Osteoblast (primary cell): ENCODE results near the gene CLDND1. TPM values are rescaled to one million over a fixed set of nuclear protein-coding genes. Genes with fewer than 3 reads are reported as not detected.

ENCODE experiments used
- DNase-seq: peaks from one replicate; pipeline ENCODE4 v3.0.0; 2011; ENCODE audit warnings: low spot score, mixed read lengths; ENCODE audit not compliant: insufficient read length; ENCODE audit errors: missing footprints
- H2AFZ ChIP-seq: 2 replicates; pipeline ENCODE4 v1.6.0; 2011; ENCODE audit warnings: mild to moderate bottlenecking, low read length
- H3K27ac ChIP-seq: 2 replicates; pipeline ENCODE4 v1.5.1; 2011; ENCODE audit warnings: mild to moderate bottlenecking, low read depth, low read length, moderate library complexity
- H3K27me3 ChIP-seq: 2 replicates; pipeline ENCODE4 v1.6.0; 2012; ENCODE audit warnings: mild to moderate bottlenecking, control low read depth, inconsistent platforms, low read length, moderate library complexity; ENCODE audit not compliant: insufficient read depth
- H3K36me3 ChIP-seq: 2 replicates; pipeline ENCODE4 v1.5.1; 2011; ENCODE audit warnings: mild to moderate bottlenecking, low read length, control low read depth, moderate library complexity; ENCODE audit not compliant: insufficient read depth
- H3K4me1 ChIP-seq: 2 replicates; pipeline ENCODE4 v1.5.1; 2011; ENCODE audit warnings: mild to moderate bottlenecking, low read length, control low read depth, moderate library complexity; ENCODE audit not compliant: insufficient read depth
- H3K4me2 ChIP-seq: 2 replicates; pipeline ENCODE4 v1.6.0; 2011; ENCODE audit warnings: mild to moderate bottlenecking, low read length; ENCODE audit not compliant: insufficient read depth
- H3K4me3 ChIP-seq: fragments of 200-600 bp; sonication (generic); 3 replicates; pipeline ENCODE4 v1.5.1; 2012; ENCODE audit warnings: mild to moderate bottlenecking, low read length, inconsistent platforms; ENCODE audit not compliant: insufficient read depth
- H3K79me2 ChIP-seq: 2 replicates; pipeline ENCODE4 v1.6.0; 2012; ENCODE audit warnings: mild to moderate bottlenecking, low read length, control low read depth, inconsistent platforms; ENCODE audit not compliant: insufficient read depth
- H3K9me3 ChIP-seq: 2 replicates; pipeline ENCODE4 v1.5.1; 2011; ENCODE audit warnings: low read depth, low read length, control low read depth
- H4K20me1 ChIP-seq: 2 replicates; pipeline ENCODE4 v1.6.0; 2012; ENCODE audit warnings: mild to moderate bottlenecking, low read length, control low read depth; ENCODE audit not compliant: insufficient read depth
- total RNA-seq: library from RNA; depleted of rRNA; stranded (reverse); fragments of >200 nt; gene quantifications from 2 replicates; pipeline ENCODE4 v1.2.3, GENCODE V29; 2012
- TF ChIP-seq, protein P1 (sequence below): IDR thresholded peaks from 2 replicates; pipeline ENCODE4 v1.5.1; 2011; ENCODE audit warnings: mild to moderate bottlenecking, low read depth, low read length, moderate library complexity; ENCODE audit errors: extremely low read depth

Gene CLDND1
- total RNA-seq, 1 donor, result 74.2 TPM

DNA sequence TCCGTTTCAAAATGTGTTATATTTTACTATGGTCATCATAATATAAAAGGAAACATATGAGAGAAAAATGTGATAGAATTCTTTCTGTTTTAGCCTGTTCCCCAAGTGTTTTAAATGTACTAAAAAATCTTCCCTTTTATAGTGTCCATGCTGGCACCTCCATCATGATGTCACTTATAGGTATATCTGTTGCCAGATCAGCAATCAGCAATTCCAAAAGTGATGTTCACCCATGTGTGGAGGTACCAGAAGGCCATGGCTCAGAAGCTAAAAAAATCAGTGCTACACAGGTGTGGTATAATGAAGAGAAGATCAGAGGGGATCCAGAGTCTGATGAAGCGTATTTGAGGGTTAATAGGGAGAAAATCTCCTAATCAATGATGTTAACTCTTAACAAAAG, 8.0 kb upstream of the CLDND1 start:
- Histone ChIP-seq H3K36me3 (no peaks in the 10 kb centered on the region), H3K4me1 (no peaks in the 10 kb centered on the region), H4K20me1 (no peaks in the 10 kb centered on the region), H3K4me2 (no peak overlapping the region), H3K9me3 (no peaks in the 10 kb centered on the region), H3K27ac (no peak overlapping the region), H3K79me2 (no peaks in the 10 kb centered on the region), H2AFZ (no peak overlapping the region), H3K4me3 (no peak overlapping the region), H3K27me3 (peaks cover 14% of the 10 kb centered on the region)
- no peak for DNase-seq
- TF ChIP-seq, protein P1, sequence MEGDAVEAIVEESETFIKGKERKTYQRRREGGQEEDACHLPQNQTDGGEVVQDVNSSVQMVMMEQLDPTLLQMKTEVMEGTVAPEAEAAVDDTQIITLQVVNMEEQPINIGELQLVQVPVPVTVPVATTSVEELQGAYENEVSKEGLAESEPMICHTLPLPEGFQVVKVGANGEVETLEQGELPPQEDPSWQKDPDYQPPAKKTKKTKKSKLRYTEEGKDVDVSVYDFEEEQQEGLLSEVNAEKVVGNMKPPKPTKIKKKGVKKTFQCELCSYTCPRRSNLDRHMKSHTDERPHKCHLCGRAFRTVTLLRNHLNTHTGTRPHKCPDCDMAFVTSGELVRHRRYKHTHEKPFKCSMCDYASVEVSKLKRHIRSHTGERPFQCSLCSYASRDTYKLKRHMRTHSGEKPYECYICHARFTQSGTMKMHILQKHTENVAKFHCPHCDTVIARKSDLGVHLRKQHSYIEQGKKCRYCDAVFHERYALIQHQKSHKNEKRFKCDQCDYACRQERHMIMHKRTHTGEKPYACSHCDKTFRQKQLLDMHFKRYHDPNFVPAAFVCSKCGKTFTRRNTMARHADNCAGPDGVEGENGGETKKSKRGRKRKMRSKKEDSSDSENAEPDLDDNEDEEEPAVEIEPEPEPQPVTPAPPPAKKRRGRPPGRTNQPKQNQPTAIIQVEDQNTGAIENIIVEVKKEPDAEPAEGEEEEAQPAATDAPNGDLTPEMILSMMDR, result no peak

DNA sequence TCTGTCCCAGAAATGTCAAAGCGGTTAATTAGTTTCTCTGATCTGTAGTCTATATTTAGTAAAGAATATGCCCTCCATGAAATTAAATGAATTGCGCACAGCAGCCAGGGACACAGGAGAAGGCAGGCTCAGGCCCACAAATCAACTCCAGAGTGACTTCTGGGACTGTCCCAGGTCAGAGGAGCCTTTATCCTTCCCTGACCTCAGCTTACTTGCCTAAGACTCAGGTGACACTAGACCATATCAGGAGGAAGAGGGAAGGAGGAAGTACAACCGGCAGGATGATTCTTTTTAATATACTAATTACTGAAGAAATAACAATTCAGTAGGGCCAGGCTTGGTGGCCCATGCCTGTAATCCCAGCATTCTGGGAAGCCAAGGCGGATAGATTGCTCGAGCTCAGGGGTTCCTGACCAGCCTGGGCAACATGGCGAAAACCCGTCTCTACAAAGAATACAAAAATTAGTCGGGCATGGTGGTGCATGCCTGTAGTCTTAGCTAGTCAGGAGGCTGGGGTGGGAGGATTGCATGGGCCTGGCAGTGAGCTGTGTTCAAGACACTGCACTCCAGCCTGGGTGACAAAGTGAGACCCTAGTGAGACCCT, 7.3 kb upstream of the CLDND1 start:
- no peaks in the 10 kb centered on the region for H3K36me3 ChIP-seq
- no peaks in the 10 kb centered on the region for H3K4me1 ChIP-seq
- H3K79me2 ChIP-seq, result no peaks in the 10 kb centered on the region
- peaks cover 14% of the 10 kb centered on the region for H3K27me3 ChIP-seq
- no peaks in the 10 kb centered on the region for H3K9me3 ChIP-seq
- H3K27ac ChIP-seq, result no peak overlapping the region
- H3K4me2 ChIP-seq, result no peak overlapping the region
- TF ChIP-seq, protein P1, result no peak
- H2AFZ ChIP-seq, result no peak overlapping the region
- H4K20me1 ChIP-seq, result no peaks in the 10 kb centered on the region
- DNase-seq, result no peak
- H3K4me3 ChIP-seq, result no peak overlapping the region

DNA sequence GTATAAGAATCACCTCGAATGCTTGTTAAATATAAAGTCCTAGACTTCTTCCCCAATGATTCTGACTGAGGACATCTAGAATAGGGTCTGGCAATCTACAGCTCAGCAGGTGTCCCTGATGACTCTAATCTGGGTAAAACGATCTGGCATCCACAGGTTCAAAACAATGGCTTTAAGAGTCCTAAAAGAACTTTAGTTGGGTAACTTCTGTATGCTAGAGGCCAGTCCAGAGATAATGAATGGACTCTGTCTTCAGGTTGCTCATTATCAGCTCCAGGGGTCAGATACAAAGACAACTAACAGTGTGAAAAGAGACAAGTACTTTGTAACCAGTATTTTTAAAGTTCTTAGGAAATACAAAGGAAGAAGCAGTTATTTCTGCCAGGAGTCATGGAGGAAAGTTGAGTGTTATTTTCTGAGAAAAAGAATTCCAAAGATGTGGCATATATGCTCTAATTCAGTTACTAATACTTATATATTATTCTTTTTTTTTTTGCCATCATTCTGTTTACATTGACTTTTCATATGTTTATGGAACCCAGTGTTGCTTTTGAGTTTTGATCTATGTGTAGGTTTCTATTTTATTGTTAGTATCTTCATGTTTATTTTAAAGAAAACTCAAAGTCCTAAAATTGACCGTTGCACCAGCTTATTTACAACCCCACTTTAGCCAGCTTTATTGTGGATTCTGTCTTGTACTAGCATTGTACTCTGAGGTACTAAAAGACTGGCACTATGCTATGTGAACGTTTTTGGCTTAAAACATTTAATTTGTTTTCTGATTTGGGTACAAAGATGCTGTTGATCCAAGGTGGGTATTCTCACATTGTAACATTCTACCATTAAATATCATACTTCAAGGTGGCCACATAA, 6.0 kb upstream of the CLDND1 start:
- H3K27me3 ChIP-seq, result peaks cover 14% of the 10 kb centered on the region
- H3K79me2 ChIP-seq, result no peaks in the 10 kb centered on the region
- no peaks in the 10 kb centered on the region for H3K4me1 ChIP-seq
- H2AFZ ChIP-seq, result no peak overlapping the region
- no peaks in the 10 kb centered on the region for H4K20me1 ChIP-seq
- TF ChIP-seq, protein P1, result no peak
- no peak overlapping the region for H3K27ac ChIP-seq
- no peak for DNase-seq
- H3K4me2 ChIP-seq, result no peak overlapping the region
- H3K9me3 ChIP-seq, result no peaks in the 10 kb centered on the region
- no peak overlapping the region for H3K4me3 ChIP-seq
- H3K36me3 ChIP-seq, result no peaks in the 10 kb centered on the region

DNA sequence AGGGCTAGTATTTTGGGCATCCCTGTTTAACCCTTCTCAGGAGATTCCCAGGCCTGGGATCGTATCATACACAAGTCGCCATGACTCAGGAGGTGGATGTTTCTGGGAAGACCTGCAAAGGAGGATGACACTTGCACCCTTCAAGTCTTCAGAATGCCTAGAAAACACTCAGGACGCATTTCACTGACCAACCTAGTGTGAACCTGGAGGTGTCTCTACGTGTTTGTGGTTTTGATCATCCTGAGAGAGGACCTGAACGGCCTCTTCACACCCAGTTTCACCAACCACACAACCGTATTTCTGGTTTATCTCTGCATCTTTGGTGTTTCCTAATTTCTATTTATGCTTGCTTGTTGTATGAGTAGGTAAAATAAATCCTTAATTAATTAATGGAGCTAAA, 2.8 kb upstream of the CLDND1 start:
- Histone ChIP-seq H3K27ac (no peak overlapping the region), H3K79me2 (peaks cover 21% of the 10 kb centered on the region), H3K4me2 (no peak overlapping the region), H3K27me3 (peaks cover 9% of the 10 kb centered on the region), H2AFZ (no peak overlapping the region), H3K4me1 (peaks cover 5% of the 10 kb centered on the region), H3K4me3 (no peak overlapping the region), H4K20me1 (no peaks in the 10 kb centered on the region), H3K9me3 (no peaks in the 10 kb centered on the region), H3K36me3 (peaks cover under 1% of the 10 kb centered on the region)
- no peak for DNase-seq
- TF ChIP-seq, protein P1, result no peak
